Mucosa of descending colon (tissue), 3 donors: ENCODE results near the gene ZNF525. TPM values are rescaled to one million over a fixed set of nuclear protein-coding genes. Genes with fewer than 3 reads are reported as not detected.
"Not testable (repeated sequence)": the region's sequence is repeated elsewhere in the genome, so short reads cannot be mapped to it uniquely, and the experiment has no call there.

ENCODE experiments used
- ATAC-seq: fragments of 200-7000 bp; cut with Tn5 transposase; one replicate; pipeline ENCODE4 v1.9.1; 2020; ENCODE audit warnings: mild to moderate bottlenecking, moderate library complexity
- DNase-seq, 3 donors: peaks; one replicate each; pipeline ENCODE4 v3.0.0-alpha.2; 2020
- H3K36me3 ChIP-seq: fragments of 200-600 bp; one replicate; pipeline ENCODE4 v1.8.0; 2021; ENCODE audit warnings: low read depth, mild to moderate bottlenecking
- H3K4me1 ChIP-seq: fragments of 200-600 bp; one replicate; pipeline ENCODE4 v1.8.0; 2021; ENCODE audit warnings: low read depth, mild to moderate bottlenecking
- H3K4me3 ChIP-seq: fragments of 200-600 bp; one replicate; pipeline ENCODE4 v1.8.0; 2021; ENCODE audit warnings: mild to moderate bottlenecking
- H3K9me3 ChIP-seq: fragments of 200-600 bp; one replicate; pipeline ENCODE4 v1.8.0; 2021; ENCODE audit warnings: mild to moderate bottlenecking
- intact Hi-C, 2 donors: fragments of 100-400 bp; cut with DNase I in 1 of 2; cut with micrococcal nuclease in 1 of 2; formaldehyde crosslinking; loops; one replicate each; pipeline versions ENCODE4 v1.11.0 to v1.11.1; 2022; cut with DNase I, micrococcal nuclease
- total RNA-seq, 3 donors: library from RNA; stranded (reverse); fragmentation: NEBNext Ultra II Directional in 2 of 3; extraction: Animal tissue kit (Norgen Biotek cat#: 25700) in 2 of 3; gene quantifications; one replicate each; pipeline versions ENCODE4 v1.2.1 to v1.2.4, GENCODE V29; 2021 to 2023
- TF ChIP-seq, protein P1 (sequence below): fragments of 200-600 bp; IDR thresholded peaks from one replicate; pipeline ENCODE4 v1.8.0; 2022; ENCODE audit warnings: antibody characterized with exemption, mild to moderate bottlenecking
- donor health status: DM: no; HTN: no; CAD: no; lungs with moderate emphysema.
- donor health status: DM: no; HTN: no; CAD: no.
- donor health status: DM: no; HTN: yes; CAD: no.

ZNF525 gene
- total RNA-seq, 3 donors from 2014 or later = 11.9 to 18.3 (median 16.5) TPM

DNA sequence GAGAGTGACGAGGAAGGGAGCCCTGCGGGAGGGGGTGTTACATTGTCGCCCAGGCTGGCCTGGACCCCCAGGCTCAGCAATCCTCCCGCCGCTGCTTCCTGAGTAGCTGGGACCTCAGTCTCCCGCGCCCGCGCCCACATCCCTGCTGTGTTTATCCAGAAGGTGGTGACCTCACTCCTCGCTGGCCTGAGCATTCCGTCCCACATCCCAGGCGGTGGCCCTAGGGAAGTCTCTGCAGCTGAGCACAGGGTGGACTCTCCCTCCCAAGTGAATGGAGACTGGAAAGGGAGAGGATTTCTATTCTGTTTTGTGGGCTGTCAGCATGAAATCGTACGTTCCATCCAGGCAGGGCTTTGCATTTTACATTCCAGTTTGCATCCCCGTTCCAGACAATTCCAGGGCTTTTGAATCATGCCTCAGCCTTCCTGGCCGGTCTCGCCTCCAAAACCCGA lies 29.0 kb downstream of the ZNF525 start:
- Histone ChIP-seq H3K36me3 (peaks cover 4% of the 10 kb centered on the region), H3K4me3 (peak overlapping the region; percentile 45), H3K4me1 (peaks cover 9% of the 10 kb centered on the region), H3K9me3 (peaks cover 14% of the 10 kb centered on the region)
- ATAC-seq (peak; percentile 23), DNase-seq (peak in 2 of 3 donors; percentile 55 to 64)
- TF ChIP-seq, protein P1, sequence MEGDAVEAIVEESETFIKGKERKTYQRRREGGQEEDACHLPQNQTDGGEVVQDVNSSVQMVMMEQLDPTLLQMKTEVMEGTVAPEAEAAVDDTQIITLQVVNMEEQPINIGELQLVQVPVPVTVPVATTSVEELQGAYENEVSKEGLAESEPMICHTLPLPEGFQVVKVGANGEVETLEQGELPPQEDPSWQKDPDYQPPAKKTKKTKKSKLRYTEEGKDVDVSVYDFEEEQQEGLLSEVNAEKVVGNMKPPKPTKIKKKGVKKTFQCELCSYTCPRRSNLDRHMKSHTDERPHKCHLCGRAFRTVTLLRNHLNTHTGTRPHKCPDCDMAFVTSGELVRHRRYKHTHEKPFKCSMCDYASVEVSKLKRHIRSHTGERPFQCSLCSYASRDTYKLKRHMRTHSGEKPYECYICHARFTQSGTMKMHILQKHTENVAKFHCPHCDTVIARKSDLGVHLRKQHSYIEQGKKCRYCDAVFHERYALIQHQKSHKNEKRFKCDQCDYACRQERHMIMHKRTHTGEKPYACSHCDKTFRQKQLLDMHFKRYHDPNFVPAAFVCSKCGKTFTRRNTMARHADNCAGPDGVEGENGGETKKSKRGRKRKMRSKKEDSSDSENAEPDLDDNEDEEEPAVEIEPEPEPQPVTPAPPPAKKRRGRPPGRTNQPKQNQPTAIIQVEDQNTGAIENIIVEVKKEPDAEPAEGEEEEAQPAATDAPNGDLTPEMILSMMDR = no peak
- intact Hi-C loops = no loop called here

DNA sequence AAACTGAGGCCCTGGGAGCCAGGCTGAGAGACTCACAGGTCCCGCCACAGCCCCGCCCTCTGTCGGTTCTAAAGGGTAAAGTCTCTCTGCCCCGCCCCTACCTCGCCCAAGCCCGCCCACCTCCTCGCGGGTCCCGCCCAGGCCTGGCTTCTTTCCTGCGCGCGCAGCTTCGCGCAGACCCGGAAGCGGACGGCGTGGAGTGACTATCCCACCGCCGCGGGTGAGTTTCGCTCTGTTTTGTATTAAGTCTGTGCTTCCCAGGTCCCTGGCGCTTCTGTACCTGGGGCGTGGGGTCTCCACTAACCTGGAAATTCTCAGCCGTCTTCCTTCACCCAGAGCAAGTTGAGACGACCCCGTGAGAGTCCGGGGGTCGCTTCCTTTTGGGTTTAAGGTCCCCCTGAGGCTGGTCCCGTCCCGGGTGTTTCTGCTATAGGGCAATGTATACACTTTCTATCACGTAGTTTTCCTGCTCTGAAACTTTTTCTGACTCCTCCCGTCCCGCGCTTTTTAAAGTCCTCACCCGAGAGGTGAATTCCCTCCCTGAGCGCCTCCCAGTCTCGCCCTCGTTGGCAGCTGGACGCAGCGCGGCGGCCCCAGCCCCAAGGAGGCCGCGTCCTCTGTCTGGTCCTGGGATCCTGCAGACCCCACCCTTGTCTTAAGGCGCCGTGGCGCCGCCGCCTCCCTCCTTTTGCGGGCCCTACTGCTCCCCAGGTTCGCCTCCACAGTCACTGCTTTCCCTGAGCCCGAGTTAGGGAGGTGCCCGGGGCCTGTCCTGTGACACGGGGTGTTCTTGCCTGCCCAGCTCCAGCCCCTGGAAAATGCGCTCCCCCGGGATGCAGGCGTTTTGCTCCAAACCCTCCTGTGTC lies 29.7 kb downstream of the ZNF525 start, which contains the start of gene ZNF765:
Gene ZNF765, plus strand, starts transcription at position 176 of the 866 bp plus-strand sequence. CDS start 2,867 bp downstream, outside the sequence.
- Histone ChIP-seq H3K4me1 (peaks cover 9% of the 10 kb centered on the region), H3K4me3 (peak within 1 kb of the TSS; percentile 45), H3K36me3 (peaks cover 4% of the 10 kb centered on the region), H3K9me3 (peaks cover 14% of the 10 kb centered on the region)
- TF ChIP-seq, protein P1 = peak; percentile 48
- intact Hi-C loops = no loop called here
- ATAC-seq (peak; percentile 100), DNase-seq (peak; percentile 96 to 98 (median 98))

DNA sequence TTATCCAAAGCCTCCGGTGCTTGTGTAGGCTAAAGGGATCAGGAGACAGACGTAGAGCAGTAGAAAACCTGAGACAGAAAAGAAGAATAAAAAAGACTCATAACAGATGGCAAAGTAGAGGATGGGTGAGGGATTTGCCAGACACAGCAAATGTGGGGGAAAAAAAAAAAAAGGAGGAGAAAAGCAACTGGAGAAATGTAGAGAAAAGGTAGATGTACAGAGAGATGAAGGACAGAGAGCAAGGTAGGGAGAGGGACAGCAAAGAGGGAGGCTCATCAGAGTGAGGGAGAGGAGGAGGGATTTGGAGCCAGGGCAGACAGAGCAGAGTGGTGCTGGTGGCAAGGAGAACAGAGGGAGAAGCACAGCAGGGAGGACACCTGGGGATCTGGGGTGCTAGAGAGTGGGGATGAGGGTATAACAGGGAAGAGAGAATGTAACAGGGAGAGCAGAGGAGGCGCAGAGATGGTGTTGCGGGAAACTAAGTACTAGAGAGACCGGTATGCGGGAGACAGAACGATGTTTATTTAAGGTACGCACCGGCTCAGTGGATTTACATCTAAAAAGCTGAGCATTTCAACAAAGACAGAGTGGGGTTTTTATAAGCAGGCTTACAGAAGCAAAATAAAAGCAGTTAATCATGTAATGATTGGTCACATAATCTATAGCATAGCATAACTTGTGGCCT lies 30.5 kb downstream of the ZNF525 start:
- Histone ChIP-seq H3K4me3 (peak overlapping the region; percentile 45), H3K9me3 (peaks cover 12% of the 10 kb centered on the region)
- H3K4me1 ChIP-seq, ATAC-seq, DNase-seq, H3K36me3 ChIP-seq, intact Hi-C loops: not testable (repeated sequence)

DNA sequence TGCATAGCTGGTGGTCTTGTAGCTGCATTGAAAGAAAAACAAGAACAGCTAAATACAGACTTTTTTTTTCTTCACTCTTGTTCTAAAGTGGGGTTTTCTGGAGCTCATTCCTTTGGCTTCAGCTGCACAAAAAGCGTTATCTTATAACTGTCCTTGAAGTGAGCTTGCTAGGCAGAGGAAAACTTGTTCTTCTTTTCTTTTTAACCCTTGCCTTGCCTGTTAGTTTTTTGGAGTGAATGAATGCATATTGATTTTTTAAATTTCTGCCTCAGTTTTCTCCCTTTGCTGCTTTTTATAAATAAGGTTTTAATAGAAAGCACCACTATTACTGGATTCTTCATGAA lies 31.0 kb downstream of the ZNF525 start:
- Histone ChIP-seq H3K9me3 (peaks cover 15% of the 10 kb centered on the region), H3K4me1 (peaks cover 9% of the 10 kb centered on the region), H3K36me3 (peaks cover 4% of the 10 kb centered on the region), H3K4me3 (no peak overlapping the region)
- ATAC-seq (no peak), DNase-seq (no peak)
- TF ChIP-seq, protein P1 = no peak
- intact Hi-C loops = no loop called here

DNA sequence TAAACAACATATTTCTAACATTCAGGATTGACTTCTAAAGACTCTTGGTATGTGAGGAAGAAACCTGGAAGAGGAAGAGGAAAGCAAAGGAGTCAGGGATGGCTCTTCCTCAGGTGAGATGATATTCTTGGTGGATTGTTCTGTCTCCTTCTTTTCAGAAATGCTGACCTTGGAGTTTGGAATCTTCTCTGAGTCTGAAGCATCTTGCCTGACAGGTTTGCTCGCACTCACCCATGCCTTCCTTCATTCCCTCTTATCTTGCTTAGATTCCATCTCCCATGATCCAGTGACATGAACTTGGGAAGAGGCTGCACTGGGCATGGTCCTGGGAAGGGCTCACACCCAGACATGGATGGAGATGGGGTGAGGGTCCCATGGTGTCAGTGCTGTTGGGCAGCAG lies 32.4 kb downstream of the ZNF525 start:
- intact Hi-C loops, H3K36me3 ChIP-seq, H3K4me3 ChIP-seq, H3K4me1 ChIP-seq, ATAC-seq, DNase-seq: not testable (repeated sequence)
- H3K9me3 ChIP-seq = peaks cover 25% of the 10 kb centered on the region

DNA sequence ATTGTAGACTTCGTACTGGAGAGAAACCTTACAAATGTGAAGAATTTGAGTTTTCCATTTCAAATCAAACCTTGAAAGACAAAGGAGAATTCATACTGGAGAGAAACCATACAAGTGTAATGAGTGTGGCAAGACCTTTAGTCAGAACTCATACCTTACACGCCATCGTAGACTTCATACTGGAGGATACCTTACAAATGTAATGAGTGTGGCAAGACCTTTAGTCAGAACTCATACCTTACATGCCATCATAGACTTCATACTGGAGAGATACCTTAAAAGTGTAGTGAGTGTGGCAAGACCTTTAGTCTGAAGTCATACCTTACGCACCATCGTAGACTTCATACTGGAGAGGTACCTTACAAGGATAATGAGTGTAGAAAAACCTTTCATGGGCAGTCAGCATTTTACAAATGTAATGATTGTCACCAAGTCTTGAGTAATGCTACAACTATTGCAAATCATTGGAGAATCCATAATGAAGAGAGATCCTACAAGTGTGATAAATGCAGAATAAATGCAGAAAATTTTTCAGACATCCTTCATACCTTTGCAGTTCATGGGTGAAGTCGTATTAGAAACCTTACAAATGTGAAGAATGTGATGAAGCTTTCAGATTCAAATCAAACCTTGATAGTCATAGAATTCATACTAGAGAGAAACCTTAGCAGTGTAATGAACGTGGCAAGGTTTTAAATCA lies 44.1 kb downstream of the ZNF525 start:
- TF ChIP-seq, protein P1 = no peak
- Histone ChIP-seq H3K36me3 (peaks cover 10% of the 10 kb centered on the region), H3K4me3 (no peak overlapping the region), H3K9me3 (peaks cover 82% of the 10 kb centered on the region), H3K4me1 (no peaks in the 10 kb centered on the region)
- DNase-seq = no peak
- no peak for ATAC-seq
- intact Hi-C loops = no loop called here

DNA sequence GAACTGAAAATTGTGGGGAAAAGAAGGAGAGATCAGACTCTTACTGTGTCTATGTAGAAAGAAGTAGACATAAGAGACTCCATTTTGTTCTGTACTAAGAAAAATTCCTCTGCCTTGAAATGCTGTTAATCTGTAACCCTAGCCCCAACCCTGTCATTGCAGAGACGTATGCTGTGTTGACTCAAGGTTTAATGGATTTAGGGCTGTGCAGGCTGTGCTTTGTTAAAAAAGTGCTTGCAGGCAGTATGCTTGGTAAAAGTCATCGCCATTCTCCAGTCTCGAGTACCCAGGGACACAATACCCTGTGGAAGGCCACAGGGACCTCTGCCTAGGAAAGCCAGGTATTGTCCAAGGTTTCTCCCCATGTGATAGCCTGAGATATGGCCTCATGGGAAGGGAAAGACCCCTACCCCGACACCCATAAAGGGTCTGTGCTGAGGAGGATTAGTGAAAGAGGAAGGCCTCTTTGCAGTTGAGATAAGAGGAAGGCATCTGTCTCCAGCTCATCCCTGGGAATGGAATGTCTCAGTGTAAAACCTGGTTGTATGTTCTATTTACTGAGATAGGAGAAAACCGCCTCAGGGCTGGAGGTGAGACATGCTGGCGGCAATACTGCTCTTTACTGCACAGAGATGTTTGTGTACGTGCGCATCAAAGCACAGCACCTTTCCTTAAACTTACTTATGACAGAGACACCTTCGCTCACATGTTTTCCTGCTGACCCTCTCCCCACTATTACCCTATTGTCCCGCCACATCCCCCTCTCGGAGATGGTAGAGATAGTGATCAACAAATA lies 55.2 kb downstream of the ZNF525 start:
- ATAC-seq, H3K4me1 ChIP-seq, H3K4me3 ChIP-seq, H3K36me3 ChIP-seq, intact Hi-C loops, DNase-seq: not testable (repeated sequence)
- peaks cover 20% of the 10 kb centered on the region for H3K9me3 ChIP-seq
